Stimulated activated CD8-positive, alpha-beta memory T cell treated with anti-CD3 and anti-CD28 coated beads, Interleukin-7, amount 100 ng/mL, for 48 hours (primary cell): Measurements from ENCODE around the gene PIGH.
"Not testable (repeated sequence)": the region's sequence is repeated elsewhere in the genome, so short reads cannot be mapped to it uniquely, and the experiment has no call there.

ENCODE experiments used
- DNase-seq, 2 donors: peaks; one replicate each; pipeline ENCODE4 v3.0.0-alpha.2; 2020; ENCODE audit warnings: low read depth in 1 of 2; ENCODE audit errors: extremely low read depth in 1 of 2

The PIGH gene

GRCh38 chr14:67609642-67610310 is 9.7 kb upstream of the PIGH start:
- no peak for DNase-seq

GRCh38 chr14:67607646-67608045 is 7.6 kb upstream of the PIGH start:
- DNase-seq = no peak

GRCh38 chr14:67602995-67603545 is 3.0 kb upstream of the PIGH start:
- no peak for DNase-seq

DNA sequence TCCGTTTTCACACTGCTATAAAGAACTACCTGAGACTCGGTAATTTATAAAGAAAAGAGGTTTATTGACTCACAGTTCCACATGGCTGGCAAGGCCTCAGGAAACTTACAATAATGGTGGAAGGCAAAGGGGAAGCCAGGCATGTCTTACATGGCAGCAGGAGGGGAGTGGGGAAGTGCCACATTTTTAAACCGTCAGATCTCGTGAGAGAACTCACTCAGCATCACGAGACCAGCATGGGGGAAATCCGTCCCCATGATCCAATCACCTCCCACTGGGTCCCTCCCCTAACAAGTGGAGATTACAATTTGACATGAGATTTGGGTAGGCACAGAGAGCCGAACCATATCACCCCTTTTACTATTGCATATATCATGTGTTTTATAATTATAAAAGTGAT is 2.0 kb upstream of the PIGH start:
- DNase-seq = no peak

GRCh38 chr14:67600562-67600974 is 500 bp upstream of the PIGH start:
- DNase-seq = not testable (repeated sequence)

DNA sequence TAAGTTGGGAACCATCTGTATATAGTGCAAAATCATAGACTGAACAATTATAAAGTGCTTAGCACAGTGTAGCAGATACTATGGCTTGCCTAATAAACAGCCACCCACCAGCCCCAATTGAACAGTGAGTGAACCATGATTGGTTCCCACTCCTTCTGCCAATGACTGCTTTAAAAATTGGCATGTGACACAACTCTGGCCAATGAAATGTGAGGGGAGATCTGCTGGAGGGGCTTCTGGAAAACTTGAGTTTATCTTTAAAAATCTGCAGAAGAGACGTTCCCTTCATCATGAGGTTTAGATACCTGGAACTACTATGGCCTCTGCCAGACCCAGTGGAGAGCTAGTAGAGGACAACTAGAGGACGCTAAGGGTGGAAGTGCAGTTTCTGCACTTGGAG is 4.7 kb downstream of the PIGH start:
- no peak for DNase-seq

- DNase-seq = not testable (repeated sequence)
Observed at GRCh38 chr14:67593650-67594049, 6.4 kb downstream of the PIGH start.

GRCh38 chr14:67589204-67589770 is 10.8 kb downstream of the PIGH start:
- no peak for DNase-seq

GRCh38 chr14:67586369-67586768 is 13.7 kb downstream of the PIGH start:
- no peak for DNase-seq

GRCh38 chr14:67584978-67585377 is 15.1 kb downstream of the PIGH start:
- no peak for DNase-seq

GRCh38 chr14:67583711-67584644 is 16.1 kb downstream of the PIGH start:
- DNase-seq = no peak

DNA sequence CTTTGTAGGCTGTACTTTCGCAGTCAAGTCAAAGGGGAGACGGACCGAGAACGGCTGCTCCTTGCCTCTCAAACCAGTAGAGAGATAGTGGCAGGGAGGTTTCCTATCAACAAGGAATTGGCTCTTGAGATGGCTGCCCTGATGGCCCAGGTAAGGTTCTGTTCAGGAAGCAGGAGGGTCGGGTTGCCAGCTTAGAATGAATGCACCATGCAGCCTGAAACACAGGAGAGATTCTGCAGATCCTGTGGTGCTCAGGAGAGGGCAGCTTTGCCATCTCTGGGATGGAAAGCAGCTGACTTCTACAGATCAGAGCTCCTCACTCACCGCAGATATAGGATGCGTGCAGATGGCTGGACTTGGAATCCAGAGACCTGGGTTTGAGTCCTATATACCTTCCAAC is 18.0 kb downstream of the PIGH start:
- no peak for DNase-seq

DNA sequence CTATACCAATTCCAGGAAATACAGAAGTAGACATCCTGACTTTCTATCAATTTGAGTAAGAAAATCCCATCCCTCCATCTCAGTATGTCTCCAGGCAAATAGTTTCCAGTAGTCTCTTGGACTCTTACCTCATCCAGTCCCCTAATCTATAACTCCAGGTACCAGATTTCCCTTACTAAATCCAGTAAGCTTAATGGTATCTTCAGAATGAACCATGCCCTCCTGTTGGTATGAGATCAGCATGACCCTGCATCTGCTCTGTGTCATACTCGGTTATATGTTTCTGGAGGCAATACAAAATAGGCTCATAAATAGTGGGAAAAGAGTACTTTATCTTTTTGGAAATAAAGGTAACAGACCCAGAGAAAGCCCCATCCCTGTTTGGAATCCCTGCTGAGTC is 18.4 kb downstream of the PIGH start:
- no peak for DNase-seq

- no peak for DNase-seq
Observed at GRCh38 chr14:67580336-67581171, 19.5 kb downstream of the PIGH start.

- DNase-seq = no peak
Observed at GRCh38 chr14:67579636-67580035, 20.4 kb downstream of the PIGH start.

DNA sequence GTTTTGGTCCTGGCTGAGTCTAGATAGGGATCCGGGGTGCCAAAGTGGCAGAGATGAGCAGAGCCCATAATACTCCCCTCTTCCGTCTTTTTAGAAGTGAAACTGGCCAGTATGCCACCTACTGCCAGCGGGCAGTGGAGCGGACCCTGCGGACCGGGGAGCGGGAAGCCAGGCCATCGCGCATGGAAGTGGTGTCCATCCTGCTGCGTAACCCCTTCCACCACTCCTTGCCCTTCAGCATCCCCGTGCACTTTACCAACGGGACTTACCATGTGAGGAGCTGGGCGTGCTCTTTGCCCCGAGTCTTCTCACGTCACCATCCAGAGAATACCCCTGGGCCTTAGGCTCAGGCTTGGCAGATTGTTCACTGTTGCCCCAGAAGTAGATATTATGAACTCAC is 21.0 kb downstream of the PIGH start:
- DNase-seq = no peak

- DNase-seq = no peak
Observed at GRCh38 chr14:67577909-67578749, 21.9 kb downstream of the PIGH start.

GRCh38 chr14:67577181-67577808 is 22.8 kb downstream of the PIGH start:
- DNase-seq = no peak

DNA sequence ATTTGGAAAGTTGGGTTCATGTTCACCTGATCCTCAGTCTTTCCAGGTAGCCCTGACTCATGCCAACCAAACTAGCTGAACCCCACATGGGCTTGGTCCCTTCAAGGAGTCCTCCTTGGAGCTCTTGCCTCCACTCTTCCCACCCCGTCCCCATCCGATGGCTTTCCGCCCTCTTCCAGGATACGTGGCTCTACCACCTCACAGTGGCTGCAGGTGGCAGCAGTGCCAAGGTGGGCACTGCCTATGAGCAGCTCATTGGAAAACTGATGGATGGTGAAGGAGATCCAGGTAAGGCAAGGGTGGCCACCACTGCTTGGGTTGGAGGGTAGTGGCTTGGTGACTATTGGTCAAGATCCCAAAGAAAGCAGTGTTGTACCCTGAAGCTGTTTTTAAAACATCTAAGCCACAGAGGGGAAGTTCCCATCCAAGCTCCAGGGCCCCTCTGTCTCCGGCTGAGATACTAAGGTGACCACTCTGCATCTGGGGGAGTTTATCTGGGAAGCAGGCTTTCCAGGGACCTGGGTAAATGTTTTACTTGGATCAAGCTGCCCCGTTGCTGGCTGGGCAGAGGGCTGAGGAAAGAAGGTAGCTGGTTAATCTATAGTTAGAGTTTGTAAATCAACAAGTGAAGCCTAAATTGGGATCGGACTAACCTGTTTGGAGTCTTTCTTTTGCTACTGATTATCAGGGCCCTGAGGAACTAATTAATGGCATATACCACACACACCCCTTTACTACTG is 23.7 kb downstream of the PIGH start:
- DNase-seq = no peak
